ENCODE data around the gene CD79B. TPM values are rescaled to one million over a fixed set of nuclear protein-coding genes. Genes with fewer than 3 reads are reported as not detected.

CD79B gene
- polyA plus RNA-seq, 1 of the 3 experiments (the other 2 are of a cell fraction): 0.10 TPM

GRCh38 chr17:63911041-63911635, 21.0 kb downstream of the CD79B start, which contains the start of gene CSHL1:
Gene CSHL1, minus strand, starts transcription at chr17:63911258. Its CDS starts 62 bp downstream, at chr17:63911196.
- ChIA-PET POLR2A (interaction anchor here (0.6 kb wide), 1 partner anchor 371 kb away, joined by 5 read pairs; no protein-coding TSS in a partner anchor), CTCF (interaction anchor here (0.6 to 4.6 kb wide), 43 partner anchors 9 to 486 kb away, joined by 3 to 88 read pairs (median 7); partner anchors contain the start of genes GH2 and ICAM2)
- Histone ChIP-seq H3K36me3 (replicated peaks in 1 of 2; ENCODE audit: control insufficient read depth in 1 of 2, insufficient read depth in 2 of 2, low read length in 1 of 2) (no peaks in the 10 kb centered on the region), H3F3A (replicated peaks; ENCODE audit: insufficient read depth) (no peaks in the 10 kb centered on the region), H3K27ac (ENCODE audit: low read depth in 2 of 2, low read length in 1 of 2) (no peak within 1 kb of the TSS), H3K9me3 (no peaks in the 10 kb centered on the region), H3K9me2 (no peaks in the 10 kb centered on the region), H3K4me2 (no peak within 1 kb of the TSS), H3K9ac (no peak within 1 kb of the TSS), H4K20me1 (ENCODE audit: insufficient read depth) (no peaks in the 10 kb centered on the region), H3K79me2 (ENCODE audit: insufficient read depth) (no peaks in the 10 kb centered on the region), H2AFZ (ENCODE audit: low read depth) (no peak within 1 kb of the TSS), H3K4me3 (ENCODE audit: low read depth in 2 of 2, low read length in 1 of 2) (no peak within 1 kb of the TSS), H3K4me1 (ENCODE audit: control insufficient read depth in 1 of 2, insufficient read depth in 2 of 2, low read depth in 1 of 2, low read length in 1 of 2) (no peaks in the 10 kb centered on the region; a peak in 1 of 4 replicates), H3K27me3 (ENCODE audit: insufficient read depth) (peaks cover 38% of the 10 kb centered on the region)
- 58% methylated on average over 15 of the region's 15 CpGs for WGBS (ENCODE audit: low lambda C conversion rate)
- DNase-seq: no peak
- TF ChIP-seq USF2 (IDR thresholded peaks at IDR 0.05; ENCODE audit: borderline replicate concordance, low read depth, low read length): no peak
- TF ChIP-seq SMC3 (IDR thresholded peaks at IDR 0.05; ENCODE audit: low read depth, low read length): no peak
- TF ChIP-seq TAF1 (IDR thresholded peaks at IDR 0.05; ENCODE audit: borderline replicate concordance, low read depth, low read length): no peak

GRCh38 chr17:63910096-63910495, 22.0 kb downstream of the CD79B start:
- peaks cover 32% of the 10 kb centered on the region for H3K27me3 ChIP-seq (ENCODE audit: insufficient read depth)
- H3K9ac ChIP-seq: no peak overlapping the region
- H2AFZ ChIP-seq (ENCODE audit: low read depth): no peak overlapping the region
- POLR2A ChIA-PET: no interaction called here
- CTCF ChIA-PET: interaction anchor here (0.8 to 4.6 kb wide), 18 partner anchors 10 to 372 kb away, joined by 3 to 88 read pairs (median 14); no protein-coding TSS in a partner anchor
- no peaks in the 10 kb centered on the region for H3K9me3 ChIP-seq
- no peak overlapping the region for H3K4me3 ChIP-seq (ENCODE audit: low read depth in 2 of 2, low read length in 1 of 2)
- H3K36me3 ChIP-seq (replicated peaks in 1 of 2; ENCODE audit: control insufficient read depth in 1 of 2, insufficient read depth in 2 of 2, low read length in 1 of 2): no peaks in the 10 kb centered on the region
- H3K9me2 ChIP-seq: no peaks in the 10 kb centered on the region
- no peak for DNase-seq
- no peaks in the 10 kb centered on the region for H3K79me2 ChIP-seq (ENCODE audit: insufficient read depth)
- H3K4me1 ChIP-seq (ENCODE audit: control insufficient read depth in 1 of 2, insufficient read depth in 2 of 2, low read depth in 1 of 2, low read length in 1 of 2): no peaks in the 10 kb centered on the region; a peak in 1 of 4 replicates
- H3K4me2 ChIP-seq: no peak overlapping the region
- WGBS (ENCODE audit: low lambda C conversion rate): 37% methylated on average over 8 of the region's 14 CpGs
- no peaks in the 10 kb centered on the region for H3F3A ChIP-seq (replicated peaks; ENCODE audit: insufficient read depth)
- no peak overlapping the region for H3K27ac ChIP-seq (ENCODE audit: low read depth in 2 of 2, low read length in 1 of 2)
- no peaks in the 10 kb centered on the region for H4K20me1 ChIP-seq (ENCODE audit: insufficient read depth)
- TF ChIP-seq REST (IDR thresholded peaks at IDR 0.05; ENCODE audit: low read depth, low read length) (no peak), IRF3 (IDR thresholded peaks at IDR 0.05; ENCODE audit: low read depth, low read length) (no peak), TAF1 (IDR thresholded peaks at IDR 0.05; ENCODE audit: borderline replicate concordance, low read depth, low read length) (no peak), GATA2 (CRISPR knock-in tag; IDR thresholded peaks at IDR 0.05) (no peak), RCOR1 (IDR thresholded peaks at IDR 0.05; ENCODE audit: low read length) (no peak), GABPA (IDR thresholded peaks at IDR 0.05; ENCODE audit: low read depth) (no peak), EP300 (IDR thresholded peaks at IDR 0.05; ENCODE audit: borderline replicate concordance in 1 of 2, low read depth in 1 of 2, low read length in 1 of 2) (no peak), USF2 (IDR thresholded peaks at IDR 0.05; ENCODE audit: borderline replicate concordance, low read depth, low read length) (no peak), ZBTB33 (IDR thresholded peaks at IDR 0.05; ENCODE audit: borderline replicate concordance, low read depth) (no peak), JUND (IDR thresholded peaks at IDR 0.05) (no peak), CTCF (IDR thresholded peaks at IDR 0.05) (no peak), NFIC (IDR thresholded peaks at IDR 0.05; ENCODE audit: borderline replicate concordance) (no peak), TEAD4 (IDR thresholded peaks at IDR 0.05; ENCODE audit: borderline replicate concordance, insufficient read depth) (no peak)
